Parathyroid adenoma (tissue), 2 donors: ENCODE data around the gene FERMT1.

ENCODE experiments used
- H2AFZ ChIP-seq: fragments of 300-600 bp; sonication (generic); one replicate; pipeline ENCODE4 v1.7.0; 2017; ENCODE audit warnings: antibody characterized with exemption, mild to moderate bottlenecking
- H3K27ac ChIP-seq: fragments of 300-600 bp; sonication (generic); one replicate; pipeline ENCODE4 v1.7.0; 2017
- H3K27me3 ChIP-seq: fragments of 300-600 bp; sonication (generic); one replicate; pipeline ENCODE4 v1.7.0; 2017; ENCODE audit warnings: low read length; ENCODE audit not compliant: control insufficient read depth, insufficient read depth
- H3K36me3 ChIP-seq: fragments of 300-600 bp; sonication (generic); one replicate; pipeline ENCODE4 v1.7.0; 2017; ENCODE audit warnings: low read length; ENCODE audit not compliant: control insufficient read depth, insufficient read depth
- H3K4me1 ChIP-seq: fragments of 300-600 bp; sonication (generic); one replicate; pipeline ENCODE4 v1.7.0; 2017; ENCODE audit warnings: control low read depth
- H3K4me2 ChIP-seq: fragments of 300-600 bp; sonication (generic); one replicate; pipeline ENCODE4 v1.7.0; 2017; ENCODE audit warnings: low read length
- H3K4me3 ChIP-seq: fragments of 300-600 bp; sonication (generic); one replicate; pipeline ENCODE4 v1.7.0; 2017; ENCODE audit warnings: low read depth, low read length
- H3K79me2 ChIP-seq: fragments of 300-600 bp; sonication (generic); one replicate; pipeline ENCODE4 v1.7.0; 2017; ENCODE audit warnings: control low read depth
- H3K9ac ChIP-seq: fragments of 300-600 bp; sonication (generic); one replicate; pipeline ENCODE4 v1.7.0; 2017; ENCODE audit warnings: mild to moderate bottlenecking
- H3K9me3 ChIP-seq: fragments of 300-600 bp; sonication (generic); one replicate; pipeline ENCODE4 v1.7.0; 2017; ENCODE audit warnings: low read length; ENCODE audit not compliant: control insufficient read depth
- CTCF ChIP-seq: fragments of 300-600 bp; sonication (generic); IDR thresholded peaks from one replicate; pipeline ENCODE4 v1.7.0; 2017; ENCODE audit warnings: antibody characterized with exemption, mild to moderate bottlenecking
- donor health status: primary hyperparathyroidism.

FERMT1 gene

GRCh38 chr20:6028818-6029217, 94.0 kb downstream of the FERMT1 start:
- Histone ChIP-seq H2AFZ (no peak overlapping the region), H3K9ac (no peak overlapping the region), H3K4me1 (no peaks in the 10 kb centered on the region), H3K36me3 (no peaks in the 10 kb centered on the region), H3K4me3 (no peak overlapping the region), H3K27ac (no peak overlapping the region), H3K79me2 (peaks cover 15% of the 10 kb centered on the region), H3K4me2 (no peak overlapping the region), H3K27me3 (no peaks in the 10 kb centered on the region), H3K9me3 (no peaks in the 10 kb centered on the region)
- TF ChIP-seq CTCF, result no peak

DNA sequence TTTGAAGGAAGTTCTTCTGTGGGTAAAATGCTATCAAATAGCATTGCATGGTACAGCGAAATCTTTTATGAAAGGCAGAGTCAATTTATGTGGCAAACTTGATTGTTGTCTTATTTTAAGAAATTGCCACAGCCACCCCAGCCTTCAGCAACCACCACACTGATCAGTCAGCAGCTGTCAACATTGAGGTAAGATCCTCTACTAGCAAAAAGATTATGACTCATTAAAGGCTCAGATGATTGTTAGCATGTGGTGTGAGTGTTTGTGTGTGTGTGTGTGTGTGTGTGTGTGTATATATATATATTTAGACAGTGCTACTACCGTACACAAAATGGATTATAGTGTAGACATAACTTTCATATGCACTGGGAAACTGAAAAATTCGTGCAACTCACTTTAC, 96.8 kb downstream of the FERMT1 start:
- H3K9ac ChIP-seq, result no peak overlapping the region
- no peaks in the 10 kb centered on the region for H3K36me3 ChIP-seq

More for the DNA sequence above, 96.8 kb downstream of the FERMT1 start:
- Histone ChIP-seq H3K4me3 (no peak overlapping the region), H3K4me2 (no peak overlapping the region), H3K9me3 (no peaks in the 10 kb centered on the region), H3K27me3 (no peaks in the 10 kb centered on the region), H3K4me1 (no peaks in the 10 kb centered on the region), H2AFZ (no peak overlapping the region), H3K79me2 (peaks cover 21% of the 10 kb centered on the region), H3K27ac (no peak overlapping the region)
- no peak for TF ChIP-seq CTCF
